Measurements from ENCODE around the gene PSMD6. TPM values are rescaled to one million over a fixed set of nuclear protein-coding genes. Genes with fewer than 3 reads are reported as not detected.

Gene PSMD6
- 10 to 100 TPM; 81.2 to 86.3 TPM for total RNA-seq

DNA sequence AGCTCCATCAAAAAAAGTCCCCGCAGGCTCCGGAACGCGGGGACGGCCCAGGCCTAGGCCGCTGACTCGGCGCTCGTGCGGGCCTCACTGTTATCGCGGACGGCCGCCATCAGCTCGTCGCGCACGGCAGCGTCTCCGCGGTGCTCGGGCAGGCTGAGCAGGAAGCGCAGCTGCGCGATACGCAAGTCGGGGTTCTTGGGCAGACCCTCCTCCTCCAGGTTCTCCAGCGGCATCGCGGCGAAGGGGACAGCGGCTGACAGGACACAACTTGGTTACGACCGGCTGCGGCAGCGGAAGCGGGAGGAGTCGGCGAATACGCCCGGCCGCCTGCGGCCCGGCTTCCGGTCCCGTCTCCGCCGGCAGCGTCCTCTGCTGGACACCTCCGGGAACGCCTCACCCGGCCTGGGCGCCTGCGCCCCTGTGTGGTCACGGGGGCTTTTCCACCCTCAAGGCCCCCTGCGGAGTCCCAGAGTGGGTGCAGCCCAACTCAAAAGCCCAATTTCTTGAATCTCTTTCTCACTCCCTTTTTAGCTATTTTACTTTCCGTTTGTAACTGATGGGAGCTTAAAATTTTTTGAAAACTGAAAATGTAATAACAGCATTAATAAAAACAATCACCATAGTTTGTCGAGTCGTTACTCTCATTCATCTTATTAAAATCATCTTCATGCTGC is at the start of gene PSMD6:
PSMD6 (minus strand) TSS at position 308 of the 674 bp plus-strand sequence; CDS start at position 233, 75 bp downstream.
- POLR2A ChIA-PET, result interaction anchor here (0.6 to 2.6 kb wide), 7 partner anchors 15 to 100 kb away, joined by 3 to 12 read pairs (median 7); no protein-coding TSS in a partner anchor
- ATAC-seq, result peak; percentile 94
- Mint-ChIP-seq H3K4me1 (ENCODE audit: low read depth) (peaks cover 30% of the 10 kb centered on the region), H3K27ac (peak within 1 kb of the TSS; percentile 93), H3K4me3 (peak within 1 kb of the TSS; percentile 74), H3K9me3 (ENCODE audit: insufficient read depth) (no peaks in the 10 kb centered on the region), H3K27me3 (ENCODE audit: low read depth) (peaks cover 14% of the 10 kb centered on the region), H3K36me3 (ENCODE audit: low read depth) (peaks cover 25% of the 10 kb centered on the region)
- DNase-seq, result peak; percentile 92
- CTCF ChIA-PET, result interaction anchor here (0.6 to 5.5 kb wide), 32 partner anchors 7 to 672 kb away, joined by 3 to 48 read pairs (median 4); partner anchors contain the start of gene SCAANT1

DNA sequence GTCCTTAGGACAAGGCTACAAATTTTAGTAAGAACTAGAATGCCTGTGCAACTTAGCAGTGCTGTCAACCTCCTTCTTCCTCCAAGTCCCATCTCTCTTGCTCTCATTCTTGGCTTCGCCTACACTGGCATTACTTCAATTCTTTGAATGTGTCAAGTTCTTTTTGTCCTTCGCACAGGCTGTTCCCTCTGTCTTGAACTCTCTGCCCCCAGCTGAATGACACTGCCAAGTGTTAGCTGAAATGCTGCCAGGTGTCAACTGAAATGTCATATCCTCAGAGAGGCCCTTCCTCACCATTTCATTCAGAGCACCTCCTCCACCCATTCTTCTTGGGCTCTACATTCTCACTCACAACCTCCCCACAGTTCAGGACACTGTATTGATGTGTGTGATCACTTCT is 48.8 kb upstream of the PSMD6 start:
- no peak overlapping the region for H3K4me3 Mint-ChIP-seq
- ChIA-PET POLR2A (no interaction called here), CTCF (interaction anchor here (1.3 kb wide), 1 partner anchor 13 kb away, joined by 3 read pairs; no protein-coding TSS in a partner anchor)
- H3K9me3 Mint-ChIP-seq (ENCODE audit: insufficient read depth), result no peaks in the 10 kb centered on the region
- DNase-seq (no peak), ATAC-seq (no peak)
- no peaks in the 10 kb centered on the region for H3K36me3 Mint-ChIP-seq (ENCODE audit: low read depth)
- no peaks in the 10 kb centered on the region for H3K4me1 Mint-ChIP-seq (ENCODE audit: low read depth)
- H3K27me3 Mint-ChIP-seq (ENCODE audit: low read depth), result peaks cover 14% of the 10 kb centered on the region
- H3K27ac Mint-ChIP-seq, result no peak overlapping the region

DNA sequence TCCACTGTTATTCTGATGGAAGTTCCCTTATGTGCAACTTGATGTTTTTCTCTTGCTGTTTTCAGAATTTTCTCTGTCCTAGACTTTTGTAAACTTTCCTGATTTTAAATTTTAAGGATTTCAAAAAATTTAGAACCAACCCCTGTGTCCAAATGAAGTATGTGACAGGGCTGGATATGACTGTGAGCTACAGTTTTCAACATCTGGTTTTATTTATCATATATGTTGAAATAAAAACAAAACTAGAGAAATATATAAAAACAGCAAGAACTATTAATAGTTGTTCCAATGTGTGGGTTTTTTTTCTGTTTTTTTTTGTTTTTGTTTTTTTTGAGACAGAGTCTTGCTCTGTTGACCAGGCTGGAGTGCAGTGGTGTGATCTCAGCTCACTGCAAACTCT is 47.4 kb upstream of the PSMD6 start:
- Mint-ChIP-seq H3K27ac (no peak overlapping the region), H3K9me3 (ENCODE audit: insufficient read depth) (no peaks in the 10 kb centered on the region), H3K36me3 (ENCODE audit: low read depth) (no peaks in the 10 kb centered on the region), H3K4me1 (ENCODE audit: low read depth) (no peaks in the 10 kb centered on the region), H3K27me3 (ENCODE audit: low read depth) (peaks cover 14% of the 10 kb centered on the region), H3K4me3 (no peak overlapping the region)
- ChIA-PET POLR2A (no interaction called here), CTCF (no interaction called here)
- DNase-seq (no peak), ATAC-seq (no peak)

DNA sequence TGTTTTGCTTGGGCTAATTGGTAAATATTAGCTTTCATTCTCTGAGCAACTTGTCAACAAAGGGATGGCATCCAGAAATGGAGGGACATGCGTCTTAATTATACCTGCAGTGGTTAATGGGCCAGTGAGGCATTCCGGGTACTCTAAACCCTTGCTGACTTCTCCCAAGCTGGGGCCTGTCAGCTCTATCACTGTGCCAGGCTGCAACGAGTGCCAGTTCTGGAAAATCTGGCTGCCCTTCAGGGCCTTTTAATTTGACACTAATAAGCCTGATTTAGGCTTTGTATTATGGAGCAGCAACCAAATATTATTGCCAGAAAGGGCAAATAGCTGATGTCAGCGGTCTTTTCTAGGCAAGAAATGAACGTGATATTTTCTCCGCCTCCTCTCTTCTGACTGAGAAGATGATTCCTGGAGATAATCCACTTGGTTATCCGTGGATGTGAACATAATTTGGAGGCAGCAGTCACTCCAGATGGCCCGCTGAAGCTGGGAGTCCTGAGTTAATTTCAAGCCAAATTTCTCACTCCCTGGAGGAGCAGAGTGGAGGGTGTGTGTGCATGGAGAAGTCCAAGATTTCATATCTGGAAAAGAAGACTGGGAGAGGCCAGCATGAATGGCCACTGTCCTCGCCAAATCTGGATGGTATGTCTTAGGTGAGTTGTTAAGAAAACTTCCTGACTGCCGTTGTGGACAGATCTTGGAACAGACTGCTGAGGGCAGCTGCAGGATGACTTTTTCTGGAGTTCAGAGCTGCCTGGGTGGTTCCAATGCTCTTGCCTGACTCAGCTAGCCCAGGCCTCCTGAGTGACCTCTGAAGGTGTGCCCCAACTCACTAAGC is 44.4 kb upstream of the PSMD6 start:
- ChIA-PET POLR2A (no interaction called here), CTCF (no interaction called here)
- Mint-ChIP-seq H3K4me3 (no peak overlapping the region), H3K4me1 (ENCODE audit: low read depth) (no peaks in the 10 kb centered on the region), H3K27me3 (ENCODE audit: low read depth) (peaks cover 20% of the 10 kb centered on the region), H3K9me3 (ENCODE audit: insufficient read depth) (no peaks in the 10 kb centered on the region), H3K27ac (no peak overlapping the region), H3K36me3 (ENCODE audit: low read depth) (no peaks in the 10 kb centered on the region)
- no peak for ATAC-seq
- no peak for DNase-seq

DNA sequence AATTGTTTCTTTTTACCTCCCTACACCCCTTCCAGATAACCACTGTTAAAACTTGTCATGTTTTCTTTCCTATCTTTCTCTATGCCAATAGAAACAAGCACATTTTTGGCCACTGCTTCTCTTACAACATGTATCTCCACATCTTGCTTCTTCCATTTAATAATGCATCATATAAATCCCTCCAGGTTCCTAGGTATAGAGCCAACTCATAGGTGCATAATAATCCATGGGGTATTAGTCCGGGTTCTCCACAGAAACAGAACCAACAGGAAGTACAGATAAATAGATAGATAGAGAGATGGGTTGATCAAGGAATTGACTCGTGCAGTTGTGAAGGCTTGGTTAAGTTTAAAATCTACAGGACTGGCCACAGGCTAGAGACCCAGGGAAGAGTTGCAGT is 41.5 kb upstream of the PSMD6 start:
- CTCF ChIA-PET, result no interaction called here
- H3K4me1 Mint-ChIP-seq (ENCODE audit: low read depth), result no peaks in the 10 kb centered on the region
- POLR2A ChIA-PET, result no interaction called here
- ATAC-seq (no peak), DNase-seq (no peak)
- peaks cover 14% of the 10 kb centered on the region for H3K27me3 Mint-ChIP-seq (ENCODE audit: low read depth)
- H3K4me3 Mint-ChIP-seq, result no peak overlapping the region
- H3K27ac Mint-ChIP-seq, result no peak overlapping the region
- H3K36me3 Mint-ChIP-seq (ENCODE audit: low read depth), result no peaks in the 10 kb centered on the region
- no peaks in the 10 kb centered on the region for H3K9me3 Mint-ChIP-seq (ENCODE audit: insufficient read depth)

DNA sequence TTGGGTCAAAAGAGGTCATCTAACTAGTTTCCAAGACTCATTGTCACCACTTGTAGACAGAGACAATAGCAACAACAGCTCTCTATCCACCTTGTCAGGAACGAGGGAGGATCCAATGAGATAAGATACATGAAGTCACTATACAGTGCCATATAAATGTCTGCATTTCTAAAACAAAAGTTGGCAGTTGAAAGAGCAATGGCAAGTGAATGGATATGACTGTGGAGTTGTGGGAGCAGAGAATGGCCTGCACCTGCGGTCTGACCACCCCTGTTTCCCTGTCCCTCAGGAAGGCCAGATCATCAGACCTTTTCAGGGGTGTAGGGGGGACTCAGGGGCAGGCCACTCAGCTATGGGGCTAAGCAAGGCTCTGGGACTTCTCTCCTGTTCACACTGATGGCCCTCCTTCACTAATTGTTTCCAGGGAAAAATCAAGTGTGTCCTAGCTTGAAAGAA is 40.7 kb upstream of the PSMD6 start:
- no peaks in the 10 kb centered on the region for H3K9me3 Mint-ChIP-seq (ENCODE audit: insufficient read depth)
- H3K4me3 Mint-ChIP-seq, result no peak overlapping the region
- H3K36me3 Mint-ChIP-seq (ENCODE audit: low read depth), result no peaks in the 10 kb centered on the region
- POLR2A ChIA-PET, result no interaction called here
- H3K4me1 Mint-ChIP-seq (ENCODE audit: low read depth), result no peaks in the 10 kb centered on the region
- ATAC-seq (no peak), DNase-seq (no peak)
- CTCF ChIA-PET, result interaction anchor here (1.2 kb wide), 1 partner anchor 48 kb away, joined by 3 read pairs; no protein-coding TSS in a partner anchor
- H3K27me3 Mint-ChIP-seq (ENCODE audit: low read depth), result peaks cover 19% of the 10 kb centered on the region
- no peak overlapping the region for H3K27ac Mint-ChIP-seq

DNA sequence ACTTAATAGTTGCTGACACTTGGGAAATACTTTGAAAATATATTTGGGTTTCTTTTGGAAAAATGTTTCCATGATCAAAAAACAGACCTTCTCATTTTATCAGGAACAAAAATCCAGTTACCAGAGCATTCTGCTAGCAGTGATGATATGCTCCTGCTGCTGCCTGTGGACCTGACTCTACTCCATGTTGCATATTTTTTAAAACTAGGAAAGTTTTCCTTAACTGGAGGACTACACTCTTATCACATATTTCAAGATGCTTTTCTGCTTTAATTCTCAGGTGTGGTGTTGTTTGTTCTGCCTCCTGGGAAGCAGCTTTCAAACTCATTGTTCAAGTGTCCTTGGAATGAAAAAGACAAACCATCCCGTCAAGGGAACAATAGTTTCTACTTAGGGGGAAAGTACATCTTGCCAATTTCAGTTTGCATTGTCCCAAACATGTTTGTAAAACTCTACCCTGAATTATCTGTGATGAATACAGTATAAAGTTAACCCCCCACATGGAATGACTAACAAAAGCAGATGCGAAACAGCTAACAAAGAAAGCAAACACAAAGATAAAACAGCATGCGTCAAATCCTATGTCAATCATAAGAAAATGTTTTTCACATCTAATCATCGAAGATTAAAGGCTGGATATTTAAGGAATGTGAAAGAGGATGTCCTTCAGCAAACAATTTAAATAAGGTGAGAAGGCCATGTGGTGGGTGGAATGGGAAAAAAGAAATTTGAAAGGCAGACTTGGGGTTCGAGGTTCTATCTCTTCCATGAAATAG is 40.1 kb upstream of the PSMD6 start:
- H3K27me3 Mint-ChIP-seq (ENCODE audit: low read depth), result peaks cover 15% of the 10 kb centered on the region
- H3K36me3 Mint-ChIP-seq (ENCODE audit: low read depth), result no peaks in the 10 kb centered on the region
- ChIA-PET POLR2A (no interaction called here), CTCF (interaction anchor here (1.2 kb wide), 1 partner anchor 48 kb away, joined by 3 read pairs; no protein-coding TSS in a partner anchor)
- no peak for ATAC-seq
- H3K9me3 Mint-ChIP-seq (ENCODE audit: insufficient read depth), result no peaks in the 10 kb centered on the region
- no peaks in the 10 kb centered on the region for H3K4me1 Mint-ChIP-seq (ENCODE audit: low read depth)
- H3K4me3 Mint-ChIP-seq, result no peak overlapping the region
- H3K27ac Mint-ChIP-seq, result no peak overlapping the region
- DNase-seq, result no peak

DNA sequence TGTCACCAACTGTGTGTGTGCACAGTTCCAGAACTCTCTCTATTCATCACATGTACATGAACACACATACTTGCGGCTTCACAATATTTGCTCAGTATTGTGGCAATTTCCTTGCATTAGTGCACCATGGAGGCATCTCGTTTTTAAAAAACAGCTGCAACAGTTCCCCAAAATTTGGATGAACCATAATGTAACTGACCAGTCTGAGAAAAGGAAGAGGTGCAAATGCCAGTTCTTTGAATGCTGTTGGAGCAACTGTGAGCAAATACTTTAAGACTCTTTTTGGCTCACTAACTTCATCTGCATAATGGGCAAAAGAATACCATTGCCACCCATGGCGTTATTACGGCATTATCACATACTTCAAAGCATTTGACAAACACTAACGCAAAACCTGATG is 38.3 kb upstream of the PSMD6 start:
- CTCF ChIA-PET, result no interaction called here
- POLR2A ChIA-PET, result no interaction called here
- peaks cover 22% of the 10 kb centered on the region for H3K27me3 Mint-ChIP-seq (ENCODE audit: low read depth)
- no peaks in the 10 kb centered on the region for H3K9me3 Mint-ChIP-seq (ENCODE audit: insufficient read depth)
- no peak overlapping the region for H3K27ac Mint-ChIP-seq
- no peak for DNase-seq
- H3K36me3 Mint-ChIP-seq (ENCODE audit: low read depth), result no peaks in the 10 kb centered on the region
- H3K4me3 Mint-ChIP-seq, result no peak overlapping the region
- no peaks in the 10 kb centered on the region for H3K4me1 Mint-ChIP-seq (ENCODE audit: low read depth)
- ATAC-seq, result no peak

DNA sequence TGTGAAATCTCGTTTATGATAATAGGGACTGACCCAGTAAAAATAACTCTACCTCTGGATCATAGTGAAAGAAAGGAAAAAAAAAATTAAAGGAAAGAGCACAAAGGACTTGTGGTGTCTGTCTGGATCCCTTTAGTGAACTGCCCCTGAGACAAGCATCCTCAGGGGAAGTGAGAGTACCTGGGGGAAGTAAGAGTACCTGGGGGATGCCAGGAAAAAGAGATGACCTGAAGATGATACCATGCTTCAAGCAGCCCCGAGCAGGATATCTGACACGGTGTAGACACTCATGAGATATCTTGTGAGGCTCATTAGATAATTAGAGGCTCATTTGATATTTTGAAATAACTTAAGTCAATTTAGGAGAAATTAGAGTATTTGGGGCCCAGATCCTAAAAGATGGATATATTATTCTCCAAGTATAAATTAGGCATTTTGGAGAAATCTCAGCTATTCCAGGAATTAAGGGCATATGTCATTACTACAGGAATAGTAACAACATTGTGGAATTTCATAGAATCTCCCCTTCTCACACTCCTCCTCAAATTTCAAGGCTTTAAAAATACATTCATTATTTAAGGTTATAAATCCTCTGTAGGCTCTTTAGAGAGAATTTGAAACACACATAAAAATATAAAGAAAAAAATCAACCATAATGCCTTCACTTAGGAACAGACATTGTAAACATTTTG is 36.3 kb upstream of the PSMD6 start:
- ChIA-PET POLR2A (no interaction called here), CTCF (interaction anchor here (1.3 kb wide), 1 partner anchor 12 kb away, joined by 3 read pairs; no protein-coding TSS in a partner anchor)
- DNase-seq (no peak), ATAC-seq (no peak)
- peaks cover 28% of the 10 kb centered on the region for H3K27me3 Mint-ChIP-seq (ENCODE audit: low read depth)
- no peaks in the 10 kb centered on the region for H3K9me3 Mint-ChIP-seq (ENCODE audit: insufficient read depth)
- H3K4me3 Mint-ChIP-seq, result no peak overlapping the region
- no peaks in the 10 kb centered on the region for H3K4me1 Mint-ChIP-seq (ENCODE audit: low read depth)
- H3K27ac Mint-ChIP-seq, result no peak overlapping the region
- H3K36me3 Mint-ChIP-seq (ENCODE audit: low read depth), result no peaks in the 10 kb centered on the region

DNA sequence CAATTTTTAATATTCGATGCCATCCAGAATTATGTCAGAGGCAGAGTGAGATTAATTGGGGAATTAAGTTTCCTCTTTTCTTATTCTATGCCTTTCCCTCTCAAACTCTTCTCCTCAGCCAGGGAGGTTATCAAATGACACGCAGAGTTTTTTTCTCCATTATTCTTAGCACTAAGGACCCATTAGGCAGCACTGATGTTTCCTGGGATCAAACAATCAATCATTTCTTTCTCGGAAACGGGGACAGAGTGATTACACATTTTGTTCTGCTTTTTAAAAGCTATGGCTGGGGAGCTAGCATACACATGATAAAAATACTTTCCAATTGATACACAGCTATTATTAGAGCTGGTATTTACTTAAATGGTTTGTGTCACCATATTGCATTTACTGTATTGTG is 35.3 kb upstream of the PSMD6 start:
- H3K27ac Mint-ChIP-seq, result no peak overlapping the region
- CTCF ChIA-PET, result interaction anchor here (1.3 kb wide), 1 partner anchor 13 kb away, joined by 3 read pairs; no protein-coding TSS in a partner anchor
- POLR2A ChIA-PET, result no interaction called here
- ATAC-seq (no peak), DNase-seq (no peak)
- H3K4me3 Mint-ChIP-seq, result no peak overlapping the region
- peaks cover 27% of the 10 kb centered on the region for H3K27me3 Mint-ChIP-seq (ENCODE audit: low read depth)
- H3K4me1 Mint-ChIP-seq (ENCODE audit: low read depth), result no peaks in the 10 kb centered on the region
- no peaks in the 10 kb centered on the region for H3K9me3 Mint-ChIP-seq (ENCODE audit: insufficient read depth)
- H3K36me3 Mint-ChIP-seq (ENCODE audit: low read depth), result no peaks in the 10 kb centered on the region

DNA sequence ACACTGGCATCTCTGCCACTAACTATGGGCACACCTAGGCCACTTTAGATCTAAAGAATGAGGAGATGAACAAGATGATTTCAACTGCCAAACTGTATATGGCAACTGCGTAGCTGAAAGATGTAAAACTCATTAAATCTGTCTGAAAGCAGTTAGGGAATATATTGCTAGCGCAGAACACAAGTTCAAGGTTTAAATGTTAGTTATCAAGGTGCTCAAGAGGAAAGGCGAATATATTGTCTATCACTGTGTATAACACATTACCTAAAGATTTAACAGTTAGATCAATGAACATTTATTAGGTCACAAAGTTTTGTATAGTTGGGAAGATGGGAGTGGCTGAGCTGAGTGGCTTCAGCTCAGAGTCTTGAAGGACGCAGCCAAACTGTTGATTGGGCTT is 33.9 kb upstream of the PSMD6 start:
- POLR2A ChIA-PET, result no interaction called here
- ATAC-seq, result no peak
- Mint-ChIP-seq H3K27me3 (ENCODE audit: low read depth) (peaks cover 22% of the 10 kb centered on the region), H3K4me3 (no peak overlapping the region), H3K36me3 (ENCODE audit: low read depth) (no peaks in the 10 kb centered on the region), H3K27ac (no peak overlapping the region), H3K9me3 (ENCODE audit: insufficient read depth) (no peaks in the 10 kb centered on the region), H3K4me1 (ENCODE audit: low read depth) (no peaks in the 10 kb centered on the region)
- DNase-seq, result no peak
- CTCF ChIA-PET, result no interaction called here

Measured in activated CD8-positive, alpha-beta T cell treated with anti-CD3 and anti-CD28 coated beads, Interleukin-2, amount 10 ng/mL, durations not matched to agents 7 days and 5 days (primary cell).